Stimulated activated CD4-positive, alpha-beta T cell treated with anti-CD3 and anti-CD28 coated beads, Interleukin-2, amount 100 ng/mL, for 4 hours (primary cell): Measurements from ENCODE around the gene ADPRH.
"Not testable (repeated sequence)": the region's sequence is repeated elsewhere in the genome, so short reads cannot be mapped to it uniquely, and the experiment has no call there.

ENCODE experiments used
- DNase-seq: peaks from one replicate; pipeline ENCODE4 v3.0.0-alpha.2; 2020; ENCODE audit warnings: low read depth

Gene ADPRH

GRCh38 chr3:119560160-119560559 is 19.1 kb upstream of the ADPRH start:
- DNase-seq, result no peak

GRCh38 chr3:119562307-119562961 is 16.9 kb upstream of the ADPRH start:
- no peak for DNase-seq

GRCh38 chr3:119563334-119563733 is 16.0 kb upstream of the ADPRH start:
- not testable (repeated sequence) for DNase-seq

- DNase-seq, result no peak
Observed at GRCh38 chr3:119569156-119569555, 10.1 kb upstream of the ADPRH start.

GRCh38 chr3:119570229-119570628 is 9.1 kb upstream of the ADPRH start:
- no peak for DNase-seq

- no peak for DNase-seq
Observed at GRCh38 chr3:119571230-119571629, 8.1 kb upstream of the ADPRH start.

- no peak for DNase-seq
Observed at GRCh38 chr3:119571688-119572087, 7.6 kb upstream of the ADPRH start.

GRCh38 chr3:119575507-119575906 is 3.8 kb upstream of the ADPRH start:
- DNase-seq, result no peak

GRCh38 chr3:119580067-119580760 is 922 bp downstream of the ADPRH start:
- no peak for DNase-seq

GRCh38 chr3:119582178-119582577 is 2.9 kb downstream of the ADPRH start:
- DNase-seq, result peak; percentile 17

- no peak for DNase-seq
Observed at GRCh38 chr3:119585208-119585607, 5.9 kb downstream of the ADPRH start.

- no peak for DNase-seq
Observed at GRCh38 chr3:119585856-119586570, 6.7 kb downstream of the ADPRH start.

GRCh38 chr3:119586733-119587172 is 7.5 kb downstream of the ADPRH start:
- DNase-seq, result no peak

- DNase-seq, result peak; percentile 15
Observed at GRCh38 chr3:119588112-119588511, 8.8 kb downstream of the ADPRH start.

- no peak for DNase-seq
Observed at GRCh38 chr3:119589102-119589773, 9.9 kb downstream of the ADPRH start.

- DNase-seq, result no peak
Observed at GRCh38 chr3:119590706-119591105, 11.4 kb downstream of the ADPRH start.

GRCh38 chr3:119592861-119593260 is 13.6 kb downstream of the ADPRH start:
- DNase-seq, result no peak

GRCh38 chr3:119594066-119594465 is 14.8 kb downstream of the ADPRH start:
- no peak for DNase-seq

- not testable (repeated sequence) for DNase-seq
Observed at GRCh38 chr3:119594929-119595328, 15.6 kb downstream of the ADPRH start.

- no peak for DNase-seq
Observed at GRCh38 chr3:119595639-119596334, 16.5 kb downstream of the ADPRH start.

GRCh38 chr3:119596398-119596797 is 17.1 kb downstream of the ADPRH start:
- no peak for DNase-seq
